ENCODE results near the gene RHBDL1.
A peak's percentile ranks its signal among the peaks of the same experiment; 100 is the strongest.

RHBDL1 gene

GRCh38 chr16:635573-636205, 39.8 kb upstream of the RHBDL1 start:
- intact Hi-C loops (cut with DNase I; ENCODE audit: low total_unique reads) = loop anchor here (10.0 kb wide), 1 partner anchor 51 kb away; no protein-coding TSS in a partner anchor
- Histone ChIP-seq H3K9me3 (no peaks in the 10 kb centered on the region), H3K36me3 (peaks cover 0 to 28% (median 18%) of the 10 kb centered on the region in 3 donors), H3K27ac (peak overlapping the region; percentile 97), H3K27me3 (peaks cover 0 to 7% of the 10 kb centered on the region in 2 donors), H3K4me3 (peak overlapping the region; percentile 66 to 91), H3K4me1 (peaks cover 0 to 34% (median 27%) of the 10 kb centered on the region in 4 donors)
- no peak for DNase-seq
- TF ChIP-seq CTCF (IDR thresholded peaks at IDR 0.05) = peak in 1 of 2 experiments; percentile 5

- DNase-seq = peak; percentile 97 to 98
- Histone ChIP-seq H3K4me1 (peaks cover 3 to 34% (median 27%) of the 10 kb centered on the region in 4 donors), H3K27me3 (peaks cover 0 to 4% of the 10 kb centered on the region in 2 donors), H3K36me3 (peaks cover 0 to 28% (median 18%) of the 10 kb centered on the region in 3 donors), H3K4me3 (peak within 1 kb of the TSS; percentile 66 to 91), H3K9me3 (no peaks in the 10 kb centered on the region), H3K27ac (peak within 1 kb of the TSS; percentile 97)
- intact Hi-C loops (cut with DNase I; ENCODE audit: low total_unique reads) = loop anchor here (10.0 kb wide), 1 partner anchor 52 kb away; no protein-coding TSS in a partner anchor
- TF ChIP-seq CTCF (IDR thresholded peaks at IDR 0.05) = peak in 1 of 2 experiments; percentile 13
Measured at GRCh38 chr16:636206-637080, 39.0 kb upstream of the RHBDL1 start, which contains the start of gene METTL26. Gene METTL26, minus strand, starts transcription at chr16:636305. Its CDS starts 15 bp downstream, at chr16:636290.

GRCh38 chr16:637081-638018, 38.1 kb upstream of the RHBDL1 start:
- Histone ChIP-seq H3K9me3 (no peaks in the 10 kb centered on the region), H3K27me3 (peaks cover 0 to 2% of the 10 kb centered on the region in 2 donors), H3K4me1 (peaks cover 5 to 36% (median 28%) of the 10 kb centered on the region in 4 donors), H3K36me3 (peaks cover 0 to 28% (median 18%) of the 10 kb centered on the region in 3 donors), H3K4me3 (peak overlapping the region; percentile 66 to 91), H3K27ac (peak overlapping the region; percentile 97)
- intact Hi-C loops (cut with DNase I; ENCODE audit: low total_unique reads) = loop anchor here (10.0 kb wide), 1 partner anchor 53 kb away; no protein-coding TSS in a partner anchor
- no peak for TF ChIP-seq CTCF (IDR thresholded peaks at IDR 0.05)
- peak; percentile 86 to 94 for DNase-seq

GRCh38 chr16:638034-638543, 37.4 kb upstream of the RHBDL1 start:
- Histone ChIP-seq H3K36me3 (peaks cover 0 to 21% (median 14%) of the 10 kb centered on the region in 3 donors), H3K27ac (peak overlapping the region; percentile 97), H3K4me3 (no peak overlapping the region), H3K9me3 (no peaks in the 10 kb centered on the region), H3K27me3 (no peaks in the 10 kb centered on the region), H3K4me1 (peaks cover 5 to 43% (median 34%) of the 10 kb centered on the region in 4 donors)
- TF ChIP-seq CTCF (IDR thresholded peaks at IDR 0.05) = no peak
- DNase-seq = no peak
- intact Hi-C loops (cut with DNase I; ENCODE audit: low total_unique reads) = loop anchor here (10.0 kb wide), 1 partner anchor 53 kb away; no protein-coding TSS in a partner anchor

Data from tibial artery (tissue), 4 donors.